Measurements from ENCODE around the gene APCDD1L.

DNA sequence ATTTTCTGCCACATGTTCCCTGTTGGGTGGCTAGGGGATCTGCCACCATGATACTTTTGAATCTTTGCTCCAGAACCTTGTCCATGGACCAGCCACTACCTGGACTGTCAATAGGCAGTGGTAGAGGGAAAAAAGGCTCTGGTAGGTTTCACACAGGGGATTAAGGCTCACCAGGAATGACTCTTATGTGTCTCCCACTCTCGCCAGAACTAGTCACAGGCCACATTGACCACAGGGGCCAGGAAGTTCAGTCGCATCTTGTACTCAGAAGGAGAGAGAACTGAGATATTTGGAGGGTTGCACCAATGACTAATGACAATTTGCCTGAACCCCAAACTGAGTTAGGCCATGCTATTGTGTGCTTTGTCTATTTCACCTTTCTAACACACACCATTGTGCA, 23.6 kb upstream of the APCDD1L start:
- no peak for TF ChIP-seq POLR2A (IDR thresholded peaks at IDR 0.05)
- TF ChIP-seq, protein P1, sequence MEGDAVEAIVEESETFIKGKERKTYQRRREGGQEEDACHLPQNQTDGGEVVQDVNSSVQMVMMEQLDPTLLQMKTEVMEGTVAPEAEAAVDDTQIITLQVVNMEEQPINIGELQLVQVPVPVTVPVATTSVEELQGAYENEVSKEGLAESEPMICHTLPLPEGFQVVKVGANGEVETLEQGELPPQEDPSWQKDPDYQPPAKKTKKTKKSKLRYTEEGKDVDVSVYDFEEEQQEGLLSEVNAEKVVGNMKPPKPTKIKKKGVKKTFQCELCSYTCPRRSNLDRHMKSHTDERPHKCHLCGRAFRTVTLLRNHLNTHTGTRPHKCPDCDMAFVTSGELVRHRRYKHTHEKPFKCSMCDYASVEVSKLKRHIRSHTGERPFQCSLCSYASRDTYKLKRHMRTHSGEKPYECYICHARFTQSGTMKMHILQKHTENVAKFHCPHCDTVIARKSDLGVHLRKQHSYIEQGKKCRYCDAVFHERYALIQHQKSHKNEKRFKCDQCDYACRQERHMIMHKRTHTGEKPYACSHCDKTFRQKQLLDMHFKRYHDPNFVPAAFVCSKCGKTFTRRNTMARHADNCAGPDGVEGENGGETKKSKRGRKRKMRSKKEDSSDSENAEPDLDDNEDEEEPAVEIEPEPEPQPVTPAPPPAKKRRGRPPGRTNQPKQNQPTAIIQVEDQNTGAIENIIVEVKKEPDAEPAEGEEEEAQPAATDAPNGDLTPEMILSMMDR (IDR thresholded peaks at IDR 0.05), result no peak

Measured in Peyer's patch (tissue), 4 donors.